ENCODE results near the gene CDCA5. TPM values are rescaled to one million over a fixed set of nuclear protein-coding genes. Genes with fewer than 3 reads are reported as not detected.

CDCA5 gene
- total RNA-seq, 4 donors from 2014 or later = 0.94 to 27.2 (median 6.4) TPM

- no peak overlapping the region for H3K4me3 ChIP-seq
- peak in 1 of 2 donors; percentile 32 for TF ChIP-seq POLR2A (IDR thresholded peaks at IDR 0.05)
- peak in 3 of 6 experiments; percentile 12 to 29 (median 22) for TF ChIP-seq CTCF (IDR thresholded peaks at IDR 0.05)
- no peaks in the 10 kb centered on the region for H3K9me3 ChIP-seq
- DNase-seq = peak in 2 of 3 donors; percentile 68 to 76
- peak overlapping the region in 3 of 4 donors; percentile 10 to 87 (median 76) for H3K27ac ChIP-seq
- H3K4me1 ChIP-seq = peaks cover 0 to 17% (median 4%) of the 10 kb centered on the region in 4 donors
- no peaks in the 10 kb centered on the region for H3K27me3 ChIP-seq
- no peaks in the 10 kb centered on the region for H3K36me3 ChIP-seq
These were observed 23.6 kb downstream of the CDCA5 start for GRCh38 chr11:65059959-65060824.

- no peaks in the 10 kb centered on the region for H3K9me3 ChIP-seq
- TF ChIP-seq CTCF (IDR thresholded peaks at IDR 0.05) = no peak
- TF ChIP-seq POLR2A (IDR thresholded peaks at IDR 0.05) = no peak
These were observed 24.3 kb downstream of the CDCA5 start for GRCh38 chr11:65059523-65059922.

GRCh38 chr11:65058419-65059054 is 25.3 kb downstream of the CDCA5 start, which contains the start of gene NAALADL1:
NAALADL1 (minus strand) TSS chr11:65058553; CDS start chr11:65058521, 32 bp downstream.
- H3K27ac ChIP-seq = peak within 1 kb of the TSS in 3 of 4 donors; percentile 55 to 87 (median 76)
- H3K9me3 ChIP-seq = no peaks in the 10 kb centered on the region
- DNase-seq = peak in 2 of 3 donors; percentile 85 to 86
- no peaks in the 10 kb centered on the region for H3K36me3 ChIP-seq
- no peaks in the 10 kb centered on the region for H3K27me3 ChIP-seq
- peak within 1 kb of the TSS in 3 of 4 donors; percentile 27 to 58 (median 56) for H3K4me3 ChIP-seq
- peaks cover 0 to 24% (median 7%) of the 10 kb centered on the region in 4 donors for H3K4me1 ChIP-seq
- no peak for TF ChIP-seq CTCF (IDR thresholded peaks at IDR 0.05)
- peak; percentile 63 to 78 for TF ChIP-seq POLR2A (IDR thresholded peaks at IDR 0.05)

More at GRCh38 chr11:65059523-65059922, 24.3 kb downstream of the CDCA5 start:
- peak overlapping the region in 3 of 4 donors; percentile 10 to 87 (median 76) for H3K27ac ChIP-seq
- peaks cover 0 to 17% (median 4%) of the 10 kb centered on the region in 4 donors for H3K4me1 ChIP-seq
- H3K27me3 ChIP-seq = no peaks in the 10 kb centered on the region
- H3K4me3 ChIP-seq = no peak overlapping the region
- no peak for DNase-seq
- no peaks in the 10 kb centered on the region for H3K36me3 ChIP-seq

- TF ChIP-seq POLR2A (IDR thresholded peaks at IDR 0.05) (no peak), CTCF (IDR thresholded peaks at IDR 0.05) (no peak)
- no peaks in the 10 kb centered on the region for H3K9me3 ChIP-seq
- H3K36me3 ChIP-seq = no peaks in the 10 kb centered on the region
- H3K27me3 ChIP-seq = no peaks in the 10 kb centered on the region
- peaks cover 0 to 29% (median 7%) of the 10 kb centered on the region in 4 donors for H3K4me1 ChIP-seq
- peak overlapping the region in 3 of 4 donors; percentile 36 to 87 (median 76) for H3K27ac ChIP-seq
- peak overlapping the region in 3 of 4 donors; percentile 27 to 58 (median 56) for H3K4me3 ChIP-seq
- DNase-seq = no peak
These were observed 25.8 kb downstream of the CDCA5 start for GRCh38 chr11:65058012-65058411.

- no peaks in the 10 kb centered on the region for H3K36me3 ChIP-seq
- no peaks in the 10 kb centered on the region for H3K9me3 ChIP-seq
- peaks cover 0 to 34% (median 7%) of the 10 kb centered on the region in 4 donors for H3K4me1 ChIP-seq
- no peak for DNase-seq
- H3K27me3 ChIP-seq = no peaks in the 10 kb centered on the region
- peak overlapping the region in 3 of 4 donors; percentile 36 to 87 (median 76) for H3K27ac ChIP-seq
- TF ChIP-seq CTCF (IDR thresholded peaks at IDR 0.05) (no peak), POLR2A (IDR thresholded peaks at IDR 0.05) (no peak)
- peak overlapping the region in 3 of 4 donors; percentile 27 to 58 (median 56) for H3K4me3 ChIP-seq
These were observed 26.3 kb downstream of the CDCA5 start for GRCh38 chr11:65057526-65057925.

Measured in Peyer's patch (tissue), 4 donors.